Measurements from ENCODE around the gene MCF2. TPM values are rescaled to one million over a fixed set of nuclear protein-coding genes. Genes with fewer than 3 reads are reported as not detected.

MCF2 gene
- polyA plus RNA-seq, 2 of the 4 experiments (the other 2 are of a cell fraction): 0.09 to 0.10 TPM

GRCh38 chrX:139538907-139539790, 168.8 kb downstream of the MCF2 start:
- POLR2A ChIA-PET: no interaction called here
- FAIRE-seq: no peak
- no peak for ATAC-seq
- Histone ChIP-seq H3K4me3 (no peak overlapping the region), H3K27ac (no peak overlapping the region), H3K9me3 (no peaks in the 10 kb centered on the region), H3K4me1 (no peaks in the 10 kb centered on the region), H3K4me2 (no peak overlapping the region)
- CTCF ChIA-PET: no interaction called here
- DNase-seq (ENCODE audit: low read depth in 1 of 2, low spot score in 1 of 2): no peak
- TF ChIP-seq NR3C1 (IDR thresholded peaks at IDR 0.05) (no peak), NFE2L2 (conservative IDR thresholded peaks at IDR 0.05; ENCODE audit: low read length) (no peak), TFCP2L1 (CRISPR knock-in tag; IDR thresholded peaks at IDR 0.05) (no peak)
- 0% methylated on average over 3 of the region's 3 CpGs for WGBS (ENCODE audit: missing lambda C conversion rate)

- no peak overlapping the region for H3K4me2 ChIP-seq
- POLR2A ChIA-PET: no interaction called here
- no peak for TF ChIP-seq TFCP2L1 (CRISPR knock-in tag; IDR thresholded peaks at IDR 0.05)
- no peak for TF ChIP-seq USF2 (IDR thresholded peaks at IDR 0.05)
- TF ChIP-seq HEYL (CRISPR knock-in tag; IDR thresholded peaks at IDR 0.05): no peak
- no peak for TF ChIP-seq JUN (IDR thresholded peaks at IDR 0.05)
- no peak for TF ChIP-seq MYC (IDR thresholded peaks at IDR 0.05; ENCODE audit: borderline replicate concordance, low read length)
- no peak for TF ChIP-seq BHLHE40 (IDR thresholded peaks at IDR 0.05; ENCODE audit: low read depth, low read length)
- TF ChIP-seq FOSB (CRISPR knock-in tag; IDR thresholded peaks at IDR 0.05): no peak
- 8% methylated on average over 4 of the region's 4 CpGs for WGBS (ENCODE audit: missing lambda C conversion rate)
- DNase-seq (ENCODE audit: low read depth in 1 of 2, low spot score in 1 of 2) (no peak), ATAC-seq (no peak), FAIRE-seq (no peak)
- no peaks in the 10 kb centered on the region for H3K4me1 ChIP-seq
- H3K4me3 ChIP-seq: no peak overlapping the region
- CTCF ChIA-PET: no interaction called here
- H3K9me3 ChIP-seq: no peaks in the 10 kb centered on the region
- H3K27ac ChIP-seq: no peak overlapping the region
Measured at GRCh38 chrX:139533444-139533843, 174.5 kb downstream of the MCF2 start.

- WGBS (ENCODE audit: missing lambda C conversion rate): 19% methylated on average over 4 of the region's 4 CpGs
- no peak overlapping the region for H3K27ac ChIP-seq
- no peak overlapping the region for H3K4me2 ChIP-seq
- ATAC-seq (no peak), FAIRE-seq (no peak), DNase-seq (ENCODE audit: low read depth in 1 of 2, low spot score in 1 of 2) (no peak)
- no peaks in the 10 kb centered on the region for H3K4me1 ChIP-seq
- CTCF ChIA-PET: no interaction called here
- no peaks in the 10 kb centered on the region for H3K9me3 ChIP-seq
- TF ChIP-seq EHMT2 (IDR thresholded peaks at IDR 0.05; ENCODE audit: low read depth) (no peak), JUNB (IDR thresholded peaks at IDR 0.05) (no peak), MAX (IDR thresholded peaks at IDR 0.05) (no peak), CHD4 (IDR thresholded peaks at IDR 0.05; ENCODE audit: borderline replicate concordance) (no peak), ZNF302 (CRISPR knock-in tag; IDR thresholded peaks at IDR 0.05) (no peak), NR3C1 (IDR thresholded peaks at IDR 0.05) (no peak), KDM5A (IDR thresholded peaks at IDR 0.05) (no peak), ELK1 (IDR thresholded peaks at IDR 0.05; ENCODE audit: low read depth, low read length) (no peak), EHF (CRISPR knock-in tag; IDR thresholded peaks at IDR 0.05) (no peak), HOXB13 (CRISPR knock-in tag; IDR thresholded peaks at IDR 0.05; ENCODE audit: low read depth) (no peak), SREBF2 (IDR thresholded peaks at IDR 0.05) (no peak), RAD21 (conservative IDR thresholded peaks at IDR 0.05 in 1 of 2, IDR thresholded peaks at IDR 0.05 in 1 of 2) (no peak)
- POLR2A ChIA-PET: no interaction called here
- no peak overlapping the region for H3K4me3 ChIP-seq
Measured at GRCh38 chrX:139532834-139533233, 175.1 kb downstream of the MCF2 start.

Small RNA genes lying within 50 kb of the gene (small RNA-seq; reads per million reads assigned to genes)
- 0 to 0.29 (median 0) reads per million in 6 experiments for gene RF01210

Other genes with a start within 250 kb of the MCF2 start
- gene F9, start 177.4 kb downstream of the MCF2 start, polyA plus RNA-seq (2011; rRNA removed): not detected in 2 replicates
- not detected in 3 replicates for gene F9, start 177.4 kb downstream of the MCF2 start, polyA plus RNA-seq (2017; fragmentation: RNase III; extraction: RNeasy Plus Mini Kit Qiagen cat#74134 plus additional on column Dnase treatment)
- 28.6 and 34.3 TPM in 2 replicates for gene ATP11C, start 224.9 kb upstream of the MCF2 start, polyA plus RNA-seq (2011; rRNA removed)
- 14.9 to 16.9 TPM (median 16.4 TPM) in 3 replicates for gene ATP11C, start 224.9 kb upstream of the MCF2 start, polyA plus RNA-seq (2017; fragmentation: RNase III; extraction: RNeasy Plus Mini Kit Qiagen cat#74134 plus additional on column Dnase treatment)

Measured in A549 (cell line).